K562 (cell line): ENCODE measurements around the gene TGM1. TPM values are rescaled to one million over a fixed set of nuclear protein-coding genes. Genes with fewer than 3 reads are reported as not detected.
A peak's percentile ranks its signal among the peaks of the same experiment; 100 is the strongest.

Experiments
- ATAC-seq: fragments of 200-7000 bp; cut with Tn5 transposase; 3 replicates; pipeline ENCODE4 v1.9.1; 2020; ENCODE audit warnings: moderate library complexity
- BruUV-seq: library from RNA; stranded (reverse); fragments of 400-500 nt; replicated peaks from 2 replicates; lab custom pipeline; 2021; lab: Mats Ljungman, UMichigan
- CTCF ChIA-PET: fragments of 300-600 bp; formaldehyde crosslinking; extraction: SDS; loops from one replicate; lab custom pipeline; 2021; ENCODE audit warnings: low intra/inter-chr PET ratio; lab: Yijun Ruan, JAX
- POLR2A ChIA-PET: fragments of 300-600, 350-650 bp; sonication (Branson Sonifier 250); formaldehyde crosslinking; extraction: SDS; loops from one replicate; lab custom pipeline; 2021; ENCODE audit warnings: antibody characterized with exemption, inconsistent platforms; lab: Yijun Ruan, JAX
- DNase-seq, 4 experiments: peaks; one replicate each; pipeline versions ENCODE4 v3.0.0 to v3.0.0-alpha.2; 2011 to 2018; ENCODE audit warnings: low spot score in 3 of 4, mixed read lengths in 3 of 4; ENCODE audit errors: extremely low read depth in 1 of 4
- FAIRE-seq: peaks from 2 replicates; lab custom pipeline; 2011; peaks lifted over from hg19 to GRCh38; lab: Jason Lieb, UNC
- H2AFZ ChIP-seq: 2 replicates; pipeline ENCODE4 v1.6.0; 2011; ENCODE audit warnings: low read depth, low read length, control low read depth, inconsistent platforms
- H3K27ac ChIP-seq: fragments of 200-600 bp; 3 replicates; pipeline ENCODE4 v1.8.0; 2011; ENCODE audit warnings: low read depth, mild to moderate bottlenecking, control low read depth, inconsistent platforms, low read length, moderate library complexity, mixed read lengths; ENCODE audit errors: extremely low read depth
- H3K27me3 ChIP-seq, 2 experiments: fragments of 300-600 bp in 1 of 2; 2 replicates in 1 of 2; 3 replicates in 1 of 2; pipeline versions ENCODE4 v1.6.0 to v1.8.0; 2011; ENCODE audit warnings: inconsistent platforms in 2 of 2, low read length in 2 of 2, mild to moderate bottlenecking in 1 of 2, mixed read lengths in 1 of 2, moderate library complexity in 1 of 2; ENCODE audit not compliant: control insufficient read depth in 2 of 2, insufficient read depth in 2 of 2
- H3K36me3 ChIP-seq: fragments of 300-600 bp; 3 replicates; pipeline ENCODE4 v1.8.0; 2011; ENCODE audit warnings: mild to moderate bottlenecking, low read length, inconsistent platforms; ENCODE audit not compliant: control insufficient read depth, insufficient read depth
- H3K4me1 ChIP-seq, 2 experiments: fragments of 200-600 bp in 1 of 2; replicated peaks in 1 of 2; 2 replicates in 1 of 2; 3 replicates in 1 of 2; pipeline versions ENCODE4 v1.5.1 to v1.8.0; 2011; ENCODE audit warnings: inconsistent platforms in 2 of 2, low read length in 2 of 2, mild to moderate bottlenecking in 1 of 2, mixed read lengths in 1 of 2, moderate library complexity in 1 of 2; ENCODE audit not compliant: control insufficient read depth in 2 of 2, insufficient read depth in 2 of 2
- H3K4me2 ChIP-seq: 2 replicates; pipeline ENCODE4 v1.6.1; 2011; ENCODE audit warnings: low read length, control low read depth, inconsistent platforms, mixed read lengths; ENCODE audit not compliant: insufficient read depth
- H3K4me3 ChIP-seq: fragments of 200-600 bp; sonication (generic), shearing (Covaris generic); 2 replicates; pipeline ENCODE4 v1.5.1; 2016; ENCODE audit warnings: control low read depth, inconsistent platforms
- H3K79me2 ChIP-seq: fragments of 200-600 bp; 3 replicates; pipeline ENCODE4 v1.8.0; 2011; ENCODE audit warnings: low read length, inconsistent platforms; ENCODE audit not compliant: control insufficient read depth, insufficient read depth
- H3K9ac ChIP-seq, 2 experiments: 2 replicates each; pipeline versions ENCODE4 v1.6.0 to v1.6.1; 2011; ENCODE audit warnings: low read depth in 2 of 2, low read length in 2 of 2, control low read depth in 1 of 2, inconsistent platforms in 1 of 2, mild to moderate bottlenecking in 1 of 2, mixed read lengths in 1 of 2; ENCODE audit not compliant: insufficient read depth in 1 of 2
- H3K9me1 ChIP-seq: one replicate; pipeline ENCODE4 v1.6.0; 2011; ENCODE audit warnings: inconsistent platforms, mild to moderate bottlenecking, low read length, moderate library complexity; ENCODE audit not compliant: control insufficient read depth, insufficient read depth
- H3K9me3 ChIP-seq: replicated peaks from 2 replicates; pipeline ENCODE4 v1.5.1; 2011; ENCODE audit warnings: low read depth, low read length, inconsistent platforms; ENCODE audit not compliant: control insufficient read depth, insufficient read depth
- H4K20me1 ChIP-seq: replicated peaks from 2 replicates; pipeline ENCODE4 v1.6.1; 2011; ENCODE audit warnings: low read length, inconsistent platforms, mixed read lengths; ENCODE audit not compliant: control insufficient read depth, insufficient read depth
- HEY1 ChIP-seq: fragments of 250-450 bp; sonication (Bioruptor Pico); IDR thresholded peaks from 2 replicates; pipeline ENCODE4 v1.5.0; 2020; ENCODE audit warnings: mild to moderate bottlenecking, moderate library complexity, borderline replicate concordance
- JUND ChIP-seq, 2 experiments: IDR thresholded peaks; 2 replicates in 1 of 2; 3 replicates in 1 of 2; pipeline ENCODE4 v1.6.1; 2011; ENCODE audit warnings: borderline replicate concordance in 2 of 2, low read depth in 2 of 2, low read length in 2 of 2, improper control_type of control experiment in 1 of 2, missing biosample characterization in 1 of 2, missing genetic modification characterization in 1 of 2, missing genetic modification reagents in 1 of 2
- SMC3 ChIP-seq: conservative IDR thresholded peaks from 2 replicates; pipeline ENCODE4 v1.6.1; 2011; ENCODE audit warnings: low read depth, low read length, improper control_type of control experiment; ENCODE audit not compliant: insufficient read depth
- TCFL5 ChIP-seq: fragments of 250-450 bp; sonication (Bioruptor Pico); conservative IDR thresholded peaks from 2 replicates; pipeline ENCODE4 v1.6.1; 2021; ENCODE audit warnings: mild to moderate bottlenecking, moderate library complexity, matching md5 sums
- WGBS: fragments of 100-300 bp; shearing (Covaris generic); methylation state at CpG from one replicate; pipeline ENCODE4 v1.1.6; 2016; ENCODE audit warnings: low coverage, mixed read lengths; ENCODE audit not compliant: insufficient coverage; ENCODE audit errors: missing lambda C conversion rate; 5-methylcytosine and 5-hydroxymethylcytosine counted together
- in situ Hi-C: fragments of 300-500 bp; cut with MboI; formaldehyde crosslinking; loops from 4 replicates; pipeline ENCODE4 v1.15.0; 2018; ENCODE audit warnings: inconsistent platforms, mixed read lengths
- intact Hi-C: fragments of 100-400 bp; cut with micrococcal nuclease; formaldehyde crosslinking; loops from 2 replicates; pipeline ENCODE4 v1.14.2; 2022
- polyA plus RNA-seq, 8 experiments: library from polyadenylated mRNA; depleted of rRNA in 4 of 8; stranded (reverse) in 5 of 8; unstranded in 3 of 8; fragments of >200 nt; fragmentation: Nextera tagmentation in 2 of 8; fragmentation: Illumina TruSeq in 1 of 8; extraction: Ambion mirVana in 2 of 8; extraction: Trizol in 1 of 8; gene quantifications; 2 replicates each; pipeline versions ENCODE4 v1.2.1 to v1.2.3, GENCODE V29; 2011 to 2014; ENCODE audit warnings: inconsistent platforms in 1 of 8, missing spikeins in 1 of 8
- total RNA-seq, 7 experiments: library from RNA; depleted of rRNA in 6 of 7; stranded (reverse); fragments of >200 nt in 6 of 7; fragmentation: Illumina TruSeq in 2 of 7; extraction: Trizol in 2 of 7; gene quantifications; 2 replicates each; pipeline versions ENCODE4 v1.2.1 to v1.2.3, GENCODE V29; 2011 to 2021; ENCODE audit warnings: low replicate concordance in 1 of 7
- TF ChIP-seq, protein P1 (sequence below), 3 experiments: IDR thresholded peaks in 2 of 3; conservative IDR thresholded peaks in 1 of 3; 2 replicates each; pipeline ENCODE4 v1.5.1; 2011 to 2012; ENCODE audit warnings: low read length in 3 of 3, mild to moderate bottlenecking in 3 of 3, control low read depth in 2 of 3, improper control_type of control experiment in 1 of 3, inconsistent platforms in 1 of 3, low read depth in 1 of 3, mixed read lengths in 1 of 3, moderate library complexity in 1 of 3; ENCODE audit not compliant: insufficient read depth in 2 of 3
- TF ChIP-seq, protein P2 (sequence below), 2 experiments: fragments of 450-650 bp in 1 of 2; sonication (generic) in 1 of 2; formaldehyde crosslinking in 1 of 2; IDR thresholded peaks in 1 of 2; conservative IDR thresholded peaks in 1 of 2; 2 replicates each; pipeline versions ENCODE4 v1.6.1 to v1.8.1; 2016 to 2023; ENCODE audit warnings: mild to moderate bottlenecking in 2 of 2, moderate library complexity in 2 of 2, inconsistent platforms in 1 of 2, missing genetic modification reagents in 1 of 2
- TF ChIP-seq, protein P3 (sequence below): fragments of 450-650 bp; formaldehyde crosslinking; IDR thresholded peaks from 2 replicates; pipeline ENCODE4 v1.4.0; 2020; ENCODE audit warnings: mild to moderate bottlenecking, moderate library complexity

The TGM1 gene
- total and polyA plus RNA-seq, 9 of the 15 experiments (the other 6 are each of a cell fraction or from before 2014, with no cell fraction given), result 0.13 to 4.4 (median 0.88) TPM

DNA sequence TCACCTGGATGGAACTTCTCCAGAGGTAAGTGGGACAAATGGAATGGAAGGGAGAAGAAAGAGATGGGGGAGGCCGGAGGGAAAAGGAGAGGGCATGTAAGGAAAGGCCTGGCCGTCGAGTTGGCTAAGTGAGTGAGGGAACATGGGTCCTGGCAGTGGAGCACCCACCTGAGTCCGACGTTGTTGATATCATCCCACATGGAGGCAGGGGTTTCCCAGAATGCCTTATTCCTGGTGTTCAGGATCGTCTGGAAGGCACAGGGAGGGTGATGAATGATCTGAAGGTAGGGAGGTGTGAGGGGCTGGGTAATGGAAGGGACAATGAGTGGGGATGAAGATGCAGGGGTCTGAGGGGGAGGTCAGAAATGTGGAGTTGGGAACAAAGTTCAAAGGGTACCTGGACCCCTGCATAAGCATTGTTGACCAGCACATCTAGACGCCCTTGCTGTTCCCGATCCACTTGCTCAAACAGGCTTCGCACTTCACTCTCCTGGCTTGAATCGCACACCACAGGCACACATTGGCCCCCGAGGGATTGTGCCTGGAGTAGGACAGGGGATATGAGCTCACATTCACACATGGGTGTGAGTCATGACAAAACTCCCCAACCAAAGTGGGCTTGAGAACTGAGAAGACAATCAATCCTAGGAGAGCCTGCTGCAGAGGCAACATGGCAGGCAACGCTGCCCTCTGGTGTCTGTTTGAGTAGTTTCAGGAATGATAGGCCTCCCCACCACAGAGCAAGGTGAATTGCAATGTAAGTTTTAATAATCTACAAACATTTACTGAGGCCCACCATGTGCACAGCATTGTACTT is 33.6 kb upstream of the TGM1 start:
- H3K9ac ChIP-seq, result no peak overlapping the region
- H3K27me3 ChIP-seq, result no peaks in the 10 kb centered on the region
- WGBS, result 57% methylated on average over 8 of the region's 12 CpGs
- no peak overlapping the region for H3K4me3 ChIP-seq
- peaks cover 12 to 14% of the 10 kb centered on the region in 2 experiments; a peak in 4 of 5 replicates for H3K4me1 ChIP-seq
- peak; percentile 96 for FAIRE-seq
- peak; percentile 78 for ATAC-seq
- H3K27ac ChIP-seq, result peak overlapping the region; percentile 32; the same call in 1 of the 3 replicates
- peaks cover 3% of the 10 kb centered on the region for H3K9me1 ChIP-seq
- intact Hi-C loops, result loop anchor here (1.0 kb wide), 3 partner anchors 53 to 238 kb away; partner anchors contain the start of gene MDP1
- no peaks in the 10 kb centered on the region for H3K9me3 ChIP-seq
- in situ Hi-C loops, result loop anchor here (5.0 to 10.0 kb wide), 2 partner anchors 54 to 282 kb away; partner anchors contain the start of gene TINF2
- POLR2A ChIA-PET, result interaction anchor here (0.9 to 3.8 kb wide), 4 partner anchors 54 to 135 kb away, joined by 3 to 18 read pairs (median 7); partner anchors contain the start of genes CHMP4A and TINF2
- H4K20me1 ChIP-seq, result no peaks in the 10 kb centered on the region
- CTCF ChIA-PET, result interaction anchor here (0.6 to 3.3 kb wide), 8 partner anchors 18 to 1272 kb away, joined by 3 to 41 read pairs (median 4); partner anchors contain the start of genes MDP1 and TINF2
- H3K4me2 ChIP-seq, result no peak overlapping the region
- H3K36me3 ChIP-seq, result peaks cover 31% of the 10 kb centered on the region
- DNase-seq, result peak; percentile 57 to 80 (median 64)
- no peak overlapping the region for H2AFZ ChIP-seq
- peaks cover 28% of the 10 kb centered on the region for H3K79me2 ChIP-seq
- no TSS peak for BruUV-seq
- TF ChIP-seq TCFL5 (CRISPR knock-in tag) (no peak), HEY1 (CRISPR knock-in tag) (no peak), SMC3 (peak; percentile 88), JUND (IDR thresholded peaks at IDR 0.05; ENCODE audit: borderline replicate concordance, low read depth, low read length) (peak; percentile 42; the same call in 1 of the 2 replicates), JUND (tag; IDR thresholded peaks at IDR 0.05; ENCODE audit: borderline replicate concordance, low read depth, low read length) (no peak)
- TF ChIP-seq, protein P1, sequence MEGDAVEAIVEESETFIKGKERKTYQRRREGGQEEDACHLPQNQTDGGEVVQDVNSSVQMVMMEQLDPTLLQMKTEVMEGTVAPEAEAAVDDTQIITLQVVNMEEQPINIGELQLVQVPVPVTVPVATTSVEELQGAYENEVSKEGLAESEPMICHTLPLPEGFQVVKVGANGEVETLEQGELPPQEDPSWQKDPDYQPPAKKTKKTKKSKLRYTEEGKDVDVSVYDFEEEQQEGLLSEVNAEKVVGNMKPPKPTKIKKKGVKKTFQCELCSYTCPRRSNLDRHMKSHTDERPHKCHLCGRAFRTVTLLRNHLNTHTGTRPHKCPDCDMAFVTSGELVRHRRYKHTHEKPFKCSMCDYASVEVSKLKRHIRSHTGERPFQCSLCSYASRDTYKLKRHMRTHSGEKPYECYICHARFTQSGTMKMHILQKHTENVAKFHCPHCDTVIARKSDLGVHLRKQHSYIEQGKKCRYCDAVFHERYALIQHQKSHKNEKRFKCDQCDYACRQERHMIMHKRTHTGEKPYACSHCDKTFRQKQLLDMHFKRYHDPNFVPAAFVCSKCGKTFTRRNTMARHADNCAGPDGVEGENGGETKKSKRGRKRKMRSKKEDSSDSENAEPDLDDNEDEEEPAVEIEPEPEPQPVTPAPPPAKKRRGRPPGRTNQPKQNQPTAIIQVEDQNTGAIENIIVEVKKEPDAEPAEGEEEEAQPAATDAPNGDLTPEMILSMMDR (IDR thresholded peaks at IDR 0.05 in 2 of 3, conservative IDR thresholded peaks at IDR 0.05 in 1 of 3; ENCODE audit: insufficient read depth in 2 of 3, low read depth in 1 of 3, low read length in 3 of 3), result peak; percentile 72 to 76 (median 74)
- TF ChIP-seq, protein P2, sequence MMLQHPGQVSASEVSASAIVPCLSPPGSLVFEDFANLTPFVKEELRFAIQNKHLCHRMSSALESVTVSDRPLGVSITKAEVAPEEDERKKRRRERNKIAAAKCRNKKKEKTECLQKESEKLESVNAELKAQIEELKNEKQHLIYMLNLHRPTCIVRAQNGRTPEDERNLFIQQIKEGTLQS (IDR thresholded peaks at IDR 0.05), result peak; percentile 53; the same call in 1 of the 2 replicates
- TF ChIP-seq, protein P2 (CRISPR knock-in tag; conservative IDR thresholded peaks at IDR 0.05), result no peak
- TF ChIP-seq, protein P3, sequence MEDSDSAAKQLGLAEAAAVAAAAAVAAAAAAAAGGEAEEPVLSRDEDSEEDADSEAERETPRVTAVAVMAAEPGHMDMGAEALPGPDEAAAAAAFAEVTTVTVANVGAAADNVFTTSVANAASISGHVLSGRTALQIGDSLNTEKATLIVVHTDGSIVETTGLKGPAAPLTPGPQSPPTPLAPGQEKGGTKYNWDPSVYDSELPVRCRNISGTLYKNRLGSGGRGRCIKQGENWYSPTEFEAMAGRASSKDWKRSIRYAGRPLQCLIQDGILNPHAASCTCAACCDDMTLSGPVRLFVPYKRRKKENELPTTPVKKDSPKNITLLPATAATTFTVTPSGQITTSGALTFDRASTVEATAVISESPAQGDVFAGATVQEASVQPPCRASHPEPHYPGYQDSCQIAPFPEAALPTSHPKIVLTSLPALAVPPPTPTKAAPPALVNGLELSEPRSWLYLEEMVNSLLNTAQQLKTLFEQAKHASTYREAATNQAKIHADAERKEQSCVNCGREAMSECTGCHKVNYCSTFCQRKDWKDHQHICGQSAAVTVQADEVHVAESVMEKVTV (CRISPR knock-in tag), result peak; percentile 70
